H9 (cell line): ENCODE results near the gene ATP6V0E1. TPM values are rescaled to one million over a fixed set of nuclear protein-coding genes. Genes with fewer than 3 reads are reported as not detected.

ENCODE experiments used
- DNase-seq: peaks from one replicate; pipeline ENCODE4 v3.0.0-alpha.2; 2017
- H2AFZ ChIP-seq: one replicate; pipeline ENCODE4 v1.6.1; 2013; ENCODE audit warnings: mild to moderate bottlenecking, low read length, control low read depth, moderate library complexity
- H2AK5ac ChIP-seq: 2 replicates; pipeline ENCODE4 v1.6.1; 2013; ENCODE audit warnings: low read length, control low read depth, mixed read lengths; ENCODE audit not compliant: insufficient read length
- H2BK120ac ChIP-seq: one replicate; pipeline ENCODE4 v1.6.1; 2013; ENCODE audit warnings: low read depth, mild to moderate bottlenecking, low read length, control low read depth, inconsistent platforms; ENCODE audit not compliant: poor library complexity, severe bottlenecking
- H2BK12ac ChIP-seq: 2 replicates; pipeline ENCODE4 v1.6.1; 2013; ENCODE audit warnings: low read length, control low read depth, mixed read lengths, low read depth; ENCODE audit not compliant: insufficient read length
- H2BK15ac ChIP-seq: 2 replicates; pipeline ENCODE4 v1.6.1; 2013; ENCODE audit warnings: low read depth, low read length, control low read depth
- H2BK20ac ChIP-seq: one replicate; pipeline ENCODE4 v1.6.1; 2013; ENCODE audit warnings: low read depth, mild to moderate bottlenecking, low read length, control low read depth, inconsistent platforms; ENCODE audit not compliant: poor library complexity, severe bottlenecking
- H2BK5ac ChIP-seq: 2 replicates; pipeline ENCODE4 v1.6.1; 2013; ENCODE audit warnings: low read length, control low read depth, mixed read lengths; ENCODE audit not compliant: insufficient read length
- H3K14ac ChIP-seq: 2 replicates; pipeline ENCODE4 v1.6.1; 2013; ENCODE audit warnings: low read length, control low read depth; ENCODE audit not compliant: insufficient read depth
- H3K18ac ChIP-seq: 2 replicates; pipeline ENCODE4 v1.6.1; 2013; ENCODE audit warnings: low read depth, mild to moderate bottlenecking, mixed read lengths, low read length, control low read depth; ENCODE audit not compliant: insufficient read length
- H3K23ac ChIP-seq: 2 replicates; pipeline ENCODE4 v1.6.1; 2013; ENCODE audit warnings: low read length, control low read depth, mixed read lengths, low read depth; ENCODE audit not compliant: insufficient read length
- H3K23me2 ChIP-seq: 2 replicates; pipeline ENCODE4 v1.6.1; 2013; ENCODE audit warnings: low read depth, mild to moderate bottlenecking, mixed read lengths, low read length, control low read depth; ENCODE audit not compliant: insufficient read length, poor library complexity, severe bottlenecking
- H3K27ac ChIP-seq: 2 replicates; pipeline ENCODE4 v1.5.1; 2013; ENCODE audit warnings: low read length, control low read depth, mixed read lengths, low read depth; ENCODE audit not compliant: insufficient read length
- H3K27me3 ChIP-seq: 2 replicates; pipeline ENCODE4 v1.6.1; 2013; ENCODE audit warnings: low read length, control low read depth, inconsistent platforms; ENCODE audit not compliant: insufficient read depth
- H3K4ac ChIP-seq: 2 replicates; pipeline ENCODE4 v1.6.1; 2013; ENCODE audit warnings: low read depth, mild to moderate bottlenecking, control low read depth, inconsistent platforms, low read length, moderate library complexity
- H3K4me1 ChIP-seq: 2 replicates; pipeline ENCODE4 v1.6.1; 2013; ENCODE audit warnings: low read length, control low read depth, inconsistent platforms; ENCODE audit not compliant: insufficient read depth
- H3K4me2 ChIP-seq: 2 replicates; pipeline ENCODE4 v1.6.1; 2013; ENCODE audit warnings: low read length, control low read depth, mixed read lengths; ENCODE audit not compliant: insufficient read length, insufficient read depth
- H3K56ac ChIP-seq: 2 replicates; pipeline ENCODE4 v1.6.1; 2013; ENCODE audit warnings: low read depth, mild to moderate bottlenecking, mixed read lengths, low read length, control low read depth; ENCODE audit not compliant: insufficient read length
- H3K79me1 ChIP-seq: 2 replicates; pipeline ENCODE4 v1.6.1; 2013; ENCODE audit warnings: low read depth, mild to moderate bottlenecking, moderate library complexity, low read length, control low read depth, inconsistent platforms; ENCODE audit not compliant: insufficient read depth, poor library complexity, severe bottlenecking
- H3K79me2 ChIP-seq: 2 replicates; pipeline ENCODE4 v1.6.1; 2013; ENCODE audit warnings: low read length, control low read depth, inconsistent platforms; ENCODE audit not compliant: insufficient read depth
- H3K9ac ChIP-seq: 2 replicates; pipeline ENCODE4 v1.6.1; 2013; ENCODE audit warnings: low read length, control low read depth, mixed read lengths; ENCODE audit not compliant: insufficient read length; ENCODE audit errors: extremely low read depth
- H3K9me3 ChIP-seq: one replicate; pipeline ENCODE4 v1.6.1; 2013; ENCODE audit warnings: low read depth, low read length, inconsistent platforms; ENCODE audit not compliant: control insufficient read depth
- H3T11ph ChIP-seq: one replicate; pipeline ENCODE4 v1.6.1; 2013; ENCODE audit warnings: mild to moderate bottlenecking, low read length, control low read depth, inconsistent platforms
- H4K20me1 ChIP-seq: one replicate; pipeline ENCODE4 v1.6.1; 2013; ENCODE audit not compliant: control insufficient read depth, insufficient read length, insufficient read depth
- H4K5ac ChIP-seq: 2 replicates; pipeline ENCODE4 v1.6.1; 2013; ENCODE audit warnings: low read depth, mild to moderate bottlenecking, mixed read lengths, low read length, control low read depth; ENCODE audit not compliant: insufficient read length
- H4K8ac ChIP-seq: replicated peaks from 2 replicates; pipeline ENCODE4 v1.6.1; 2013; ENCODE audit warnings: low read length, control low read depth, mixed read lengths, low read depth; ENCODE audit not compliant: insufficient read length
- H4K91ac ChIP-seq: 2 replicates; pipeline ENCODE4 v1.6.1; 2013; ENCODE audit warnings: low read depth, mild to moderate bottlenecking, moderate library complexity, mixed read lengths, low read length, control low read depth; ENCODE audit not compliant: insufficient read length
- H3K27ac Mint-ChIP-seq, 3 experiments: 2 replicates in 2 of 3; 3 replicates in 1 of 3; pipeline ENCODE4 v1.8.0; 2020 to 2021; ENCODE audit warnings: mixed read lengths in 3 of 3, mild to moderate bottlenecking in 1 of 3, moderate library complexity in 1 of 3
- H3K27me3 Mint-ChIP-seq: 2 replicates; pipeline ENCODE4 v1.8.0; 2021; ENCODE audit warnings: low read depth, mild to moderate bottlenecking, moderate library complexity, mixed read lengths
- H3K36me3 Mint-ChIP-seq, 3 experiments: 2 replicates in 2 of 3; 3 replicates in 1 of 3; pipeline ENCODE4 v1.8.0; 2020 to 2021; ENCODE audit warnings: low read depth in 3 of 3, mixed read lengths in 3 of 3; ENCODE audit not compliant: insufficient read depth in 1 of 3
- H3K4me1 Mint-ChIP-seq, 2 experiments: 2 replicates each; pipeline ENCODE4 v1.8.0; 2020; ENCODE audit warnings: mixed read lengths in 2 of 2
- H3K4me3 Mint-ChIP-seq, 2 experiments: 2 replicates in 1 of 2; 3 replicates in 1 of 2; pipeline ENCODE4 v1.8.0; 2020 to 2021; ENCODE audit warnings: mild to moderate bottlenecking in 2 of 2, mixed read lengths in 2 of 2, moderate library complexity in 1 of 2
- H3K9me3 Mint-ChIP-seq, 2 experiments: 2 replicates in 1 of 2; 3 replicates in 1 of 2; pipeline ENCODE4 v1.8.0; 2020; ENCODE audit warnings: mild to moderate bottlenecking in 2 of 2, mixed read lengths in 2 of 2, moderate library complexity in 1 of 2
- CTCF ChIP-seq: fragments of 200-600 bp; sonication (generic); conservative IDR thresholded peaks from 3 replicates; pipeline ENCODE4 v1.8.0; 2021; ENCODE audit warnings: antibody characterized with exemption, mild to moderate bottlenecking
- WGBS: extraction: QIAGEN DNeasy Blood & Tissue Kit; methylation state at CpG from one replicate; pipeline ENCODE4 v1.1.7; 2013; ENCODE audit warnings: missing lambda C conversion rate, low lambda C conversion rate, mixed read lengths; ENCODE audit not compliant: insufficient read length; ENCODE audit errors: extremely low coverage; 5-methylcytosine and 5-hydroxymethylcytosine counted together
- total RNA-seq: library from RNA; stranded (reverse); gene quantifications from 2 replicates; pipeline ENCODE4 v1.2.1, GENCODE V29; 2021

Gene ATP6V0E1
- total RNA-seq, 1 experiment from 2014 or later, result 101 TPM

DNA sequence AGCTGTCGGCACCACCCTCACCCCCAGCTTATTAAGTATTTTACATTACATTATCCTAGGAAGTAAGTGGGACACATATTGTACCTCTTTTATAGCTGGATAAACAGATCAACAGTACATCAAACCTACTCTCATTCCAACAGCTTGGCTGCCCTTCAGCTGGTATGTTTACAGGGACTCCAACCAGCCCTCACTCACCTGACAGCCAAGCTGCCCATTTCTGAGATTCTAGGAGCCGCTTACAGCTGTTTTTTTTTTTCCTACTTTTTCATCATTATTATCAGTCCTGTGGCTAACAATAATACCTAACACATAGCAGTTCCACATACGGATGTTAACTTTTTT is 59.2 kb downstream of the ATP6V0E1 start:
- no peak for DNase-seq
- Histone ChIP-seq H3K79me2 (no peaks in the 10 kb centered on the region), H2BK5ac (no peak overlapping the region), H3K4ac (no peak overlapping the region), H3K79me1 (no peaks in the 10 kb centered on the region), H3K9me3 (no peaks in the 10 kb centered on the region), H3K14ac (no peak overlapping the region), H2BK12ac (no peak overlapping the region), H2AK5ac (no peak overlapping the region), H4K20me1 (no peaks in the 10 kb centered on the region), H3K27me3 (no peaks in the 10 kb centered on the region), H2BK20ac (no peak overlapping the region), H4K8ac (no peak overlapping the region), H3T11ph (no peak overlapping the region), H3K4me2 (no peak overlapping the region), H2BK120ac (no peak overlapping the region), H3K27ac (no peak overlapping the region), H3K18ac (no peak overlapping the region), H3K4me1 (no peaks in the 10 kb centered on the region), H3K56ac (no peak overlapping the region), H3K23ac (no peak overlapping the region), H2AFZ (no peak overlapping the region), H3K9ac (no peak overlapping the region), H3K23me2 (no peaks in the 10 kb centered on the region), H4K91ac (no peak overlapping the region), H2BK15ac (no peak overlapping the region), H4K5ac (no peak overlapping the region)
- H3K36me3 Mint-ChIP-seq, result no peaks in the 10 kb centered on the region
- no peak for TF ChIP-seq CTCF
- peaks cover 3% of the 10 kb centered on the region in 2 experiments; a peak in 3 of 5 replicates for H3K9me3 Mint-ChIP-seq
- no peak overlapping the region for H3K4me3 Mint-ChIP-seq
- peaks cover 6 to 9% of the 10 kb centered on the region in 2 experiments for H3K4me1 Mint-ChIP-seq
- H3K27ac Mint-ChIP-seq, result no peak overlapping the region
- no CpG with 5 or more reads among the region's 3 CpGs for WGBS
- peaks cover 3% of the 10 kb centered on the region for H3K27me3 Mint-ChIP-seq
